GM10266 (cell line): ENCODE results near the gene ARID3B.

ENCODE experiments used
- DNase-seq: peaks from one replicate; pipeline ENCODE4 v3.0.0; 2012; ENCODE audit errors: extremely low spot score
- CTCF ChIP-seq: IDR thresholded peaks from 2 replicates; pipeline ENCODE4 v1.5.1; 2012; ENCODE audit warnings: mild to moderate bottlenecking, low read depth; ENCODE audit not compliant: control insufficient read depth, insufficient read depth; ENCODE audit errors: missing control alignments

ARID3B gene

GRCh38 chr15:74540761-74541493 is at the start of gene ARID3B:
Gene ARID3B (plus strand): TSS chr15:74541220. CDS start chr15:74543937, 2,717 bp downstream.
- DNase-seq = peak; percentile 95
- no peak for TF ChIP-seq CTCF

- no peak for DNase-seq
- no peak for TF ChIP-seq CTCF
Measured at GRCh38 chr15:74496648-74497047, 44.4 kb upstream of the ARID3B start.

GRCh38 chr15:74497584-74497983 is 43.4 kb upstream of the ARID3B start:
- no peak for DNase-seq
- TF ChIP-seq CTCF = no peak

GRCh38 chr15:74499366-74499765 is 41.7 kb upstream of the ARID3B start:
- no peak for DNase-seq
- no peak for TF ChIP-seq CTCF

- no peak for TF ChIP-seq CTCF
- no peak for DNase-seq
Measured at GRCh38 chr15:74500401-74500800, 40.6 kb upstream of the ARID3B start.

GRCh38 chr15:74502301-74502700 is 38.7 kb upstream of the ARID3B start:
- no peak for TF ChIP-seq CTCF
- no peak for DNase-seq

GRCh38 chr15:74504418-74504817 is 36.6 kb upstream of the ARID3B start:
- no peak for TF ChIP-seq CTCF

More at GRCh38 chr15:74504418-74504817, 36.6 kb upstream of the ARID3B start:
- no peak for DNase-seq
